Measurements from ENCODE around the gene HIVEP1.
A peak's percentile ranks its signal among the peaks of the same experiment; 100 is the strongest.

The HIVEP1 gene

DNA sequence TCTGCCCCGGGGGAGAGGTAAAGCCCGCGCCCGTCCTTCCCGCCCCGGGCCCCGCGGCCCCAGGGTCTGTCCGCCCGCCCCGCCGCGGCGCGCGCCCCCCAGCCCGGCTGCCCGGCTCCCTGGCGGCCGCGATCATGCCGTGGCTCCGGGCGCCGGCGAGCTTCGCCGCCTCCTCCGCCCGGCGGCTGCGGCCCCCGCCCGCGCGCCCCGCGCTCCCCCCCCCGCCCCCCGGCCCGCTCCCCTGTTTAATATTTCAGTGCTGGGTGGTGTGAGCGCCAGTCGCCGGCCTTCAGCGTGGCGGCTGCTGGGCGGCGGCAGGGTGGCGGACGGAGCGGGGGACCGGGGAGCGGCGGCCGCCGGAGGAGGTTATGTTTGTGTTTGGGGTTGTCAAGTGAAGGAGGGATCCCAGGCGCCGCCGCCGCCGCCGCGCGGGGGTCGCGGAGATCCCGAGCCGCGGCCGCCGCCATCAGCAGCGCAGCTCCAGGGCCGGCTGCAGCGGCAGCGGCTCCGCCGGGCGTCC is at the start of gene HIVEP1:
Gene HIVEP1, plus strand, starts transcription at position 275 of the 520 bp plus-strand sequence. CDS start 3,317 bp downstream, outside the sequence.
- Histone ChIP-seq H3K9me3 (ENCODE audit: control insufficient read depth, insufficient read depth, low read length) (no peaks in the 10 kb centered on the region), H3K27me3 (ENCODE audit: control insufficient read depth, insufficient read depth, low read length) (peaks cover 3% of the 10 kb centered on the region), H3K9ac (ENCODE audit: low read depth, low read length) (peak within 1 kb of the TSS; percentile 1), H3K4me1 (ENCODE audit: control insufficient read depth, insufficient read depth, low read length) (peaks cover 5% of the 10 kb centered on the region), H3K4me3 (ENCODE audit: low read depth, low read length) (peak within 1 kb of the TSS; percentile 60), H3K36me3 (ENCODE audit: control insufficient read depth, insufficient read depth, low read length) (peaks cover 5% of the 10 kb centered on the region)

DNA sequence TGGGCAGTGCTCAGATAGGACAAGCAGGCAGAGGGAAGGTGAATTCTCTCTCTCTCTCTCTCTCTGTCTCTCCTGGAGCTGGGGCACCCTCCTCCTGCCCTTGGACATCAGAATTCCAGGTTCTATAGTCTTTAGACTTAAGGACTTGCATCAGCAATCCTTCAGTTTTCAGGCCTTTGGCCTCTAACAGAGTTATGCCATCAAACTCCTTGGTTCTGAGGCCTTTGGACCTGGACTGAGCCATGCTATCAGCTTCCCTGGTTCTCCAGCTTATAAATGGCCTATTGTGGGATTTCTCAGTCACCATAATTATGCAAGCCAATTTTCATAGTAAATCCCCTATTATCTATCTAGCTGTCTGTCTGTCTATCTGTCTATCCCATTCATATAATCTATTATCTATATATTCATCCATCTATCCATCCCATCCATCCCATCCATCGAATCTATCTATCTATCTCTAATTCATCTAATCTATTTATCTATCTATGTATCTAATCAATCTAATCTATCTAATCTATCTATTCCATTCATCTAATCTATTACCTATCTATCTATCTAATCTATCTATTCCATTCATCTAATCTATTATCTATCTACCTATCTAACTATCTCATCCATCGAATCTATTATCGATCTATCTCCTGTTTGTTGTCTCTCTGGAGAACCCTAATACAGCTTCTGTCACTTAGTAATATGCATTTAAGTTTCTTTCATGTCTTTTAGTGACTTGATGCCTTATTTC is 48.2 kb upstream of the HIVEP1 start:
- H3K27me3 ChIP-seq (ENCODE audit: control insufficient read depth, insufficient read depth, low read length) = no peaks in the 10 kb centered on the region
- peaks cover 3% of the 10 kb centered on the region for H3K4me1 ChIP-seq (ENCODE audit: control insufficient read depth, insufficient read depth, low read length)
- H3K4me3 ChIP-seq (ENCODE audit: low read depth, low read length) = no peak overlapping the region
- H3K36me3 ChIP-seq (ENCODE audit: control insufficient read depth, insufficient read depth, low read length) = no peaks in the 10 kb centered on the region
- no peak overlapping the region for H3K9ac ChIP-seq (ENCODE audit: low read depth, low read length)
- no peaks in the 10 kb centered on the region for H3K9me3 ChIP-seq (ENCODE audit: control insufficient read depth, insufficient read depth, low read length)

DNA sequence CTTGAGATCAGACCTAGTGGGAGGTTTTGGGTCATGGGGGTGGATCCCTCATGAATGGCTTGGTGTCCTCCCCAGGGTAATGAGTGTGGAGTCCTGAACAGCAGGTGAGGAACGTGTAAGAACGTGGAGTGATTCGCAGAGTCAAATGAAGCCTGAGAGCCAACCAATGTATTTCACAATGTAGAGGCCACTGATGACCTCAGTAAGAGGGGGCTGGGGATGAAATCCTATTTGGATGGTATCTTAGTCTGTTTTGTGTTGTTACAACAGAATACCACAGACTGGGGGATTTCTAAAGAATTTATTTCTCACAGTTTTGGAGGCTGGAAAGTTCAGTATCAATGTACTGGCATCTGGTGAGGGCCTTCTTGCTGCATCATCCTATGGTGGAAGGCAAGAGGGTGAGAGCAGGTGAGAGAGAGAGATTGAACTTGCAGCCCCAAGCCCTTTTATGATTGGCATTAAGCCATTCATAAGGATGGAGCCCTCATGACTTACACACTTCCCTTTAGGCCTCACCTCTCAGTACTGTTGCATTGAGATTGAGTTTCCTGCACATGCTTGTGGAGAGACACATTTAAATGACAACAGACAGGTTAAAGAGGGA is 47.3 kb upstream of the HIVEP1 start:
- Histone ChIP-seq H3K4me3 (ENCODE audit: low read depth, low read length) (no peak overlapping the region), H3K27me3 (ENCODE audit: control insufficient read depth, insufficient read depth, low read length) (no peaks in the 10 kb centered on the region), H3K9me3 (ENCODE audit: control insufficient read depth, insufficient read depth, low read length) (no peaks in the 10 kb centered on the region), H3K4me1 (ENCODE audit: control insufficient read depth, insufficient read depth, low read length) (peaks cover 3% of the 10 kb centered on the region), H3K9ac (ENCODE audit: low read depth, low read length) (no peak overlapping the region), H3K36me3 (ENCODE audit: control insufficient read depth, insufficient read depth, low read length) (no peaks in the 10 kb centered on the region)

DNA sequence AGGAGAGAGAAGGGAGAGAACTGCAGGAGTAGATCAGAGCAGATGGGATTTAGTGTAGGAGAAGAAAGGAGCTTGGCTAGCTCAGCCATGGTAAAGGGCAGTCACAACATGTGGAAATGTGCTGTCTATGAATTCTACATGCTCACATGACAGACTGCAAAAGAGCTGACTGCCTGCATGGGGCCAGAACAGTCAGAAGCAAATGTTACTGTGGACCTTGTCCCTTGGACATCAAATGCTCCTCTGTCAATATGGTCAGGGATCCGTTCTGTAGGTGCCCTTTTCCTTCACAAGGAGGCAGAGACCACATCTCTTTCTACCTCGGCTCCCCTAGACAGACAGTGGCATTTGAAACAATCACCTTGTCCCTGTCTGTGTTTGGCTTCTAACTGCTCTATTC is 46.6 kb upstream of the HIVEP1 start:
- Histone ChIP-seq H3K9me3 (ENCODE audit: control insufficient read depth, insufficient read depth, low read length) (no peaks in the 10 kb centered on the region), H3K27me3 (ENCODE audit: control insufficient read depth, insufficient read depth, low read length) (no peaks in the 10 kb centered on the region), H3K9ac (ENCODE audit: low read depth, low read length) (no peak overlapping the region)

DNA sequence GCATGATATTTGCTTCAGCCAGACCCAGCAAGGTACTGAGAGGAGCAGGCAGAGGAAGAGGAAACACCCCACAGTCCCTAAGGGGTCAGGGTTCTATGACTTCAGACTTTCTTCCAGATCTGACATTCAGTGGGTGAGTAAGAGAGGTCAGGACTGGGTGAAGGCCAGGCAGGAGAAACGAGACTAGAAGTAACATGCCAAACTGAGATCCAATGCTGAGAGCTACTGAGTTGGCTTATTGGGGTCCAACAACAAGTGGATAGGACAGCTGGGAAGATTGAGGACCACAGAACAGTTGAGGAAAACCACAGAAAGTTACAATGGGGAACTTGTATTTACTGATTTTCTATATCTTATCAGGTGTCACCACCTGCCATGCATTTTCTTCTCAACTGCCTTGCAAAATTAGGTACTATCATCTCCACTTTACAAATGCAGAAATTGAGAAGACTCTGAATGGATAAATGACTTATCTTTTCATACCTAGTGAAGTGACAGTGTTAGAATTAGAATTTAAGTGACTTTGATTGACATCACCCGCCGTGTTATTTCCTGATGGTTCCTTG is 43.8 kb upstream of the HIVEP1 start:
- Histone ChIP-seq H3K4me1 (ENCODE audit: control insufficient read depth, insufficient read depth, low read length) (peaks cover 10% of the 10 kb centered on the region), H3K27me3 (ENCODE audit: control insufficient read depth, insufficient read depth, low read length) (no peaks in the 10 kb centered on the region), H3K9ac (ENCODE audit: low read depth, low read length) (no peak overlapping the region), H3K36me3 (ENCODE audit: control insufficient read depth, insufficient read depth, low read length) (no peaks in the 10 kb centered on the region), H3K4me3 (ENCODE audit: low read depth, low read length) (no peak overlapping the region), H3K9me3 (ENCODE audit: control insufficient read depth, insufficient read depth, low read length) (no peaks in the 10 kb centered on the region)

More for the DNA sequence above, 46.6 kb upstream of the HIVEP1 start:
- H3K36me3 ChIP-seq (ENCODE audit: control insufficient read depth, insufficient read depth, low read length) = no peaks in the 10 kb centered on the region
- peaks cover 3% of the 10 kb centered on the region for H3K4me1 ChIP-seq (ENCODE audit: control insufficient read depth, insufficient read depth, low read length)
- no peak overlapping the region for H3K4me3 ChIP-seq (ENCODE audit: low read depth, low read length)

DNA sequence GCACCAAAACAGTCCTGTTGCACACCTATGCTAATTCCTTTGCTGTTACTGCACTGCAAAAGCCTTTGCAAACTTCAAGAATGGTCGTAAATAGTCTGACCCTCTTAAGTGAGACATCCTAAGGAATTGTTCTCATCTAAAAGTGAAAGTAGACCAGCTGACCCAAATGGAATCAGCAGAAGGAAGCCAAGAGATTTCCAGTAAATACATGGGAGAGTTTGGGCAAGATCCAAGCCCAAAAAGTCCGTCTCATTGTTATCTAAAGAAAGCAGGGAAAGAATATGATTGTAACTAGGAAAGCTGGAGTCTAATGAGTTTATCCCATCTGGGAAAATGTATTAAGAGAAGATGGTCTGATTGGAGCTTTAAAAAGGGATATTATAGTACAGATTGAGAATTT is 43.0 kb upstream of the HIVEP1 start:
- peaks cover 15% of the 10 kb centered on the region for H3K4me1 ChIP-seq (ENCODE audit: control insufficient read depth, insufficient read depth, low read length)
- no peak overlapping the region for H3K4me3 ChIP-seq (ENCODE audit: low read depth, low read length)
- no peaks in the 10 kb centered on the region for H3K36me3 ChIP-seq (ENCODE audit: control insufficient read depth, insufficient read depth, low read length)
- H3K9me3 ChIP-seq (ENCODE audit: control insufficient read depth, insufficient read depth, low read length) = no peaks in the 10 kb centered on the region
- no peak overlapping the region for H3K9ac ChIP-seq (ENCODE audit: low read depth, low read length)
- H3K27me3 ChIP-seq (ENCODE audit: control insufficient read depth, insufficient read depth, low read length) = no peaks in the 10 kb centered on the region

DNA sequence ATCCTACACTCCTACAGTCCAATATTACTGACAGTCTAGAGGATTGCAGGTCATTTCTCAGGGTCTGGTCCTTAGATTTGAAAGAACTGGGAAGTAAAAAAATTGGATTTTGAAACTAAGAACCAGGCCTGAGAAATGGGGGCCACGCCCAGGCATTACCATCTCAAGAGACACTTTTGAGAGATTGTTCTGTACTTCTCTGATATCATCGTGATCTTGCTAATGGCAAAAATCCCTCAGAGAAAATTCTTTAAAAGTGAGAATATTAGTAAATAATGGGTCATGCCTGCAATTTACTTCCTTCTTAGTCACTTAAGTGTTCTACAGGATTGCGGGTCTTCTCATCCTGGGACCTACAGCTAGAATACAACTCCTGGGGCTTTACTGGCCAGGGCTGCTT is 42.0 kb upstream of the HIVEP1 start:
- no peak overlapping the region for H3K4me3 ChIP-seq (ENCODE audit: low read depth, low read length)
- peaks cover 15% of the 10 kb centered on the region for H3K4me1 ChIP-seq (ENCODE audit: control insufficient read depth, insufficient read depth, low read length)
- H3K9ac ChIP-seq (ENCODE audit: low read depth, low read length) = no peak overlapping the region
- no peaks in the 10 kb centered on the region for H3K27me3 ChIP-seq (ENCODE audit: control insufficient read depth, insufficient read depth, low read length)
- H3K9me3 ChIP-seq (ENCODE audit: control insufficient read depth, insufficient read depth, low read length) = no peaks in the 10 kb centered on the region
- H3K36me3 ChIP-seq (ENCODE audit: control insufficient read depth, insufficient read depth, low read length) = no peaks in the 10 kb centered on the region

DNA sequence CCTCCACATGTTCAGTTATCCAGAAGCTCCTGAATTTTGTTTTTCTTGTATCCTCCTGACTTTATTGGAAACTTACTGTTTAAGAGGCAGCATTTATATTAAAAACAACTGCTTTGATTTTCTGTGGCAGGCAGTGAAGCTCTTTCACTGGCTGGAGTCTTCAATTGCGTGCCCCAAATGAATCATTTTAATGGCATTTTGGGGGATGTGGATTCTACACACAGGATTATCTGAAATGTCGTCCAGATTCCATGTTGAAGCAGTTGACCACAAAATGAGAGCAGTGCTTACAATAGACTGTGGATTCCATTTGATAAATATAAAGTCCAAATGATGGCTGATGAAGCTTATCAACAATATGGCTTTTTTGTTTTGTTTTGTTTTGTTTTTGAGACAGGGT is 41.0 kb upstream of the HIVEP1 start:
- H3K9me3 ChIP-seq (ENCODE audit: control insufficient read depth, insufficient read depth, low read length) = no peaks in the 10 kb centered on the region
- no peaks in the 10 kb centered on the region for H3K36me3 ChIP-seq (ENCODE audit: control insufficient read depth, insufficient read depth, low read length)
- H3K27me3 ChIP-seq (ENCODE audit: control insufficient read depth, insufficient read depth, low read length) = no peaks in the 10 kb centered on the region
- H3K4me1 ChIP-seq (ENCODE audit: control insufficient read depth, insufficient read depth, low read length) = peaks cover 12% of the 10 kb centered on the region
- H3K4me3 ChIP-seq (ENCODE audit: low read depth, low read length) = no peak overlapping the region
- no peak overlapping the region for H3K9ac ChIP-seq (ENCODE audit: low read depth, low read length)

DNA sequence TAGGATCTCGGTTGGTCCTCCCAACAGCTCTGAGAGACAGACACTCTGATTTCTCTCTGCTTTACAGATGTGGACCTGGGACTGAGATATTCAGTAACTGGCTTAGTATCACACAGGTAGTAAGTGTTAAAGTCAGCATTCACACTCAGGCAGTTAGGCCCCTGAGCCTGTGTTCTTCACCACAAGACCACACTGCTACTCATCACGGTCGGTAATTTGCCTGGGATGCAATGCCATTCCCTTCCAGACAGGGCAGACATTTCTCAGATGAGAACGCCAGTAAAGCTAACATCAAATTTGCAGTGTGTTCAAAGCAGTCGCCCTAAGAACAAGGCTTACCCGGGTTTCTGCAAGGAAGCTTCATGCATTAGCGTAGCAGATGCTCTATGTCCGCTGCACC is 39.8 kb upstream of the HIVEP1 start:
- peaks cover 12% of the 10 kb centered on the region for H3K4me1 ChIP-seq (ENCODE audit: control insufficient read depth, insufficient read depth, low read length)
- no peaks in the 10 kb centered on the region for H3K36me3 ChIP-seq (ENCODE audit: control insufficient read depth, insufficient read depth, low read length)
- H3K9ac ChIP-seq (ENCODE audit: low read depth, low read length) = no peak overlapping the region
- H3K27me3 ChIP-seq (ENCODE audit: control insufficient read depth, insufficient read depth, low read length) = no peaks in the 10 kb centered on the region
- no peak overlapping the region for H3K4me3 ChIP-seq (ENCODE audit: low read depth, low read length)
- no peaks in the 10 kb centered on the region for H3K9me3 ChIP-seq (ENCODE audit: control insufficient read depth, insufficient read depth, low read length)

DNA sequence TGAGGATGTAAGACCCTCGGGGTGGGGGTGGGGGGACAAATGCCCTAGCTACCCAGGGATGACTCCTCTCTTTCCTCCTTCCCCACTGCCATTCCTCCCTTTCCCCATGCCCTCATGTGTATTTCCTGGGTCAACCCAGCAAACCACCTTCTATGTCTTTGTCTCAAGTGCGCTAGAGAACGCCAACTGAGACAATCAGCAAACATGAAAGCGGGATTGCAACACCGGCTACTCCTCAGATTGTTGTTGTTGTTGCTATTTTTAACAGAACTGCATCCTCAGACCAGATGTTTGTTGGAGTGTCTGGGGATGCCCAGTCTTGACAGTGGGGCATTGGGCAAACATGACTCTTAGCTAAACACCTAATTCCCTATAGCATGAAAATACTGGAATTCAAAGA is 39.3 kb upstream of the HIVEP1 start:
- Histone ChIP-seq H3K9ac (ENCODE audit: low read depth, low read length) (no peak overlapping the region), H3K9me3 (ENCODE audit: control insufficient read depth, insufficient read depth, low read length) (no peaks in the 10 kb centered on the region), H3K4me3 (ENCODE audit: low read depth, low read length) (no peak overlapping the region), H3K27me3 (ENCODE audit: control insufficient read depth, insufficient read depth, low read length) (no peaks in the 10 kb centered on the region), H3K36me3 (ENCODE audit: control insufficient read depth, insufficient read depth, low read length) (no peaks in the 10 kb centered on the region), H3K4me1 (ENCODE audit: control insufficient read depth, insufficient read depth, low read length) (peaks cover 12% of the 10 kb centered on the region)

DNA sequence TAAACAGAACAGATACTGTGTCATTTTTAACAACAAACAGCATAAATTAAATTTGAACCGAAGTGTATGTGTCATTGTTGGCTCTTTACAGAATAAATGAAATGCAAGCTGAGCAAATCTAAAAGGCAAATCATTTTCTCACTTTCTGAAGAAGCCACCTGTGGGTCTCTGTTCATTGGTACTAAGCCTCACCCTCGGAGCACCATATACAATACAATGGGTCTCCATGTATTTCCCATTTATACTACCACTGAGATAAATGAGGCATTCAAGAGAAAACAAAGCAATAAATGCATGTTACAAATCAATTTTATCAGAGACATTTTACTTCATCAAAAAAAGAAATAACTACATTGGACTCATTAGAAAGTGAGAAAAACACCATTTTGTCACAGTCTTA is 38.9 kb upstream of the HIVEP1 start:
- Histone ChIP-seq H3K9ac (ENCODE audit: low read depth, low read length) (no peak overlapping the region), H3K4me3 (ENCODE audit: low read depth, low read length) (no peak overlapping the region), H3K4me1 (ENCODE audit: control insufficient read depth, insufficient read depth, low read length) (peaks cover 12% of the 10 kb centered on the region), H3K9me3 (ENCODE audit: control insufficient read depth, insufficient read depth, low read length) (no peaks in the 10 kb centered on the region), H3K36me3 (ENCODE audit: control insufficient read depth, insufficient read depth, low read length) (no peaks in the 10 kb centered on the region), H3K27me3 (ENCODE audit: control insufficient read depth, insufficient read depth, low read length) (no peaks in the 10 kb centered on the region)

DNA sequence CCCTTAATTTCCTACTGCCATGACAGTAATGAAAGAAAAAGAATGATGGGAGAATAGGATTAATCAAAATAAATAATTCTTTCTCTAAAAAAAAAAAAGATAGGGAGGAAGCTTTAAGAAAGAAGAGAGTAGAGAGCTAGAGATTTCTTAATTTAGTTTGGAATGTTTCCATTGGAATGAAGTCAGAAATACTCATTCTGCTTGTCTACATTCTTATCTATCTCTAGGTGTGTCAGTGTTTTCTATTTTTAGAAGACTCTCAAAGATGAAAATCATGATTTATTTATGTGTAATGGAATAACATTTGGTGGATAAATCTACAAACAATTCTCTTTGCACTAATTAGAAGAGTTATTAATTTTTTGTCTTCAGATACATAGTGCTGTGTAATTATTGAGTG is 38.0 kb upstream of the HIVEP1 start:
- Histone ChIP-seq H3K36me3 (ENCODE audit: control insufficient read depth, insufficient read depth, low read length) (no peaks in the 10 kb centered on the region), H3K4me3 (ENCODE audit: low read depth, low read length) (no peak overlapping the region), H3K27me3 (ENCODE audit: control insufficient read depth, insufficient read depth, low read length) (no peaks in the 10 kb centered on the region), H3K4me1 (ENCODE audit: control insufficient read depth, insufficient read depth, low read length) (peaks cover 12% of the 10 kb centered on the region), H3K9me3 (ENCODE audit: control insufficient read depth, insufficient read depth, low read length) (no peaks in the 10 kb centered on the region), H3K9ac (ENCODE audit: low read depth, low read length) (no peak overlapping the region)
